NOMO-1 treated with DMSO at 0.1 percent for 48 hours (cell line): ENCODE data around the gene IL22RA2.

Experiments
- DNase-seq: peaks from one replicate; lab custom pipeline; 2025; ENCODE audit not compliant: unreplicated experiment; lab: John Stamatoyannopoulos, UW

The IL22RA2 gene

GRCh38 chr6:137097526-137097925 is 75.9 kb downstream of the IL22RA2 start:
- DNase-seq: no peak

- DNase-seq: no peak
These were observed 76.4 kb downstream of the IL22RA2 start for GRCh38 chr6:137097057-137097456.

- DNase-seq: peak; percentile 41
These were observed 77.7 kb downstream of the IL22RA2 start for GRCh38 chr6:137095651-137096238.

- DNase-seq: no peak
These were observed 78.4 kb downstream of the IL22RA2 start for GRCh38 chr6:137095093-137095492.

- DNase-seq: peak; percentile 86
These were observed 78.9 kb downstream of the IL22RA2 start for GRCh38 chr6:137094411-137095008.
